HFF-Myc (cell line): ENCODE measurements around the gene TFF1.

ENCODE experiments used
- DNase-seq: peaks from one replicate; pipeline ENCODE4 v3.0.0-alpha.2; 2011; ENCODE audit warnings: low read depth; ENCODE audit errors: extremely low read depth
- H3K4me3 ChIP-seq: replicated peaks from 2 replicates; pipeline ENCODE4 v1.5.1; 2011; ENCODE audit warnings: low read depth, mild to moderate bottlenecking, control low read depth, low read length
- TF ChIP-seq, protein P1 (sequence below): IDR thresholded peaks from 2 replicates; pipeline ENCODE4 v1.5.1; 2012; ENCODE audit warnings: mild to moderate bottlenecking, low read depth, low read length, control low read depth; ENCODE audit errors: missing control alignments

The TFF1 gene

DNA sequence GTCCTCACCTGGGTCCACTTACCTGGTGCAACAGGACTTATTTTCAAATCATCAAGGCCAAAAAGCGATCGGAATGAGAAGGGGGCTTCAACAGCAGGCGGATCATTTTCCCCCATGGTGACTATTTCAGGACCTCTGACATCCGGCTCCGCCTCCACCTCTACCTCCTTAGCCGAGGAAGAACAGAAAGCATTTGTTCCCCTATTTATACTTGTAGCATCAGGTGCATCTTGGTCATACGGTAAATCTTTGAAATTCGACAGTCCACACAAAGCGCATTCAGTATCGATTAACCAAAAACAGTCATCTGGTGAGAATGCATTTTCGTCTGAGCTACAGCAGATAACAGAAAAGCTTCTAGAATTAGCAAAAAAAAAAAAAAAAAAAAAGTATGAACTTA lies 29.0 kb upstream of the TFF1 start:
- H3K4me3 ChIP-seq, result no peak overlapping the region
- TF ChIP-seq, protein P1, sequence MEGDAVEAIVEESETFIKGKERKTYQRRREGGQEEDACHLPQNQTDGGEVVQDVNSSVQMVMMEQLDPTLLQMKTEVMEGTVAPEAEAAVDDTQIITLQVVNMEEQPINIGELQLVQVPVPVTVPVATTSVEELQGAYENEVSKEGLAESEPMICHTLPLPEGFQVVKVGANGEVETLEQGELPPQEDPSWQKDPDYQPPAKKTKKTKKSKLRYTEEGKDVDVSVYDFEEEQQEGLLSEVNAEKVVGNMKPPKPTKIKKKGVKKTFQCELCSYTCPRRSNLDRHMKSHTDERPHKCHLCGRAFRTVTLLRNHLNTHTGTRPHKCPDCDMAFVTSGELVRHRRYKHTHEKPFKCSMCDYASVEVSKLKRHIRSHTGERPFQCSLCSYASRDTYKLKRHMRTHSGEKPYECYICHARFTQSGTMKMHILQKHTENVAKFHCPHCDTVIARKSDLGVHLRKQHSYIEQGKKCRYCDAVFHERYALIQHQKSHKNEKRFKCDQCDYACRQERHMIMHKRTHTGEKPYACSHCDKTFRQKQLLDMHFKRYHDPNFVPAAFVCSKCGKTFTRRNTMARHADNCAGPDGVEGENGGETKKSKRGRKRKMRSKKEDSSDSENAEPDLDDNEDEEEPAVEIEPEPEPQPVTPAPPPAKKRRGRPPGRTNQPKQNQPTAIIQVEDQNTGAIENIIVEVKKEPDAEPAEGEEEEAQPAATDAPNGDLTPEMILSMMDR, result no peak
- DNase-seq, result no peak

GRCh38 chr21:42393443-42393950 lies 27.2 kb upstream of the TFF1 start:
- DNase-seq, result no peak
- TF ChIP-seq, protein P1, result no peak
- H3K4me3 ChIP-seq, result no peak overlapping the region

- DNase-seq, result no peak
- no peak overlapping the region for H3K4me3 ChIP-seq
- TF ChIP-seq, protein P1, result no peak
These were observed 26.6 kb upstream of the TFF1 start for GRCh38 chr21:42392731-42393442.

DNA sequence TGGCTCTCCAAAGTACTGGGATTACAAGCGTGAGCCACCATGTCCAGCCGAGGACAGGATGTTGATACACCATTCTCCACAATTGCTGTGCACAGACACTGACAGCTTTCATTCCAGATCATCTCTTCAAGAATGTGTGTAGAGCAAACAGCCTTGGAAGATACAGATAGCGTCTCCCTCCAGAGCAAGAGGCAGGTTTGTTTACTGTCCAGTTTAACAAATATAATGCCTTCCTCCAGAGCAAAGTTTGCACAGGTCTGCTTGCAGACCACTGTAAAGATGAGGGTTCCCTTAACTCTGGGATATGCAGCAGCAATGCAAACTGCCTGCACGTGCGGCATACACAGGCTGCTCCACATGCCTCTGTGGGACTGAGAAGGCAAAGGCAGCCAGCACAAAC lies 25.0 kb upstream of the TFF1 start:
- no peak for DNase-seq
- TF ChIP-seq, protein P1, result no peak
- no peak overlapping the region for H3K4me3 ChIP-seq

GRCh38 chr21:42390696-42391095 lies 24.4 kb upstream of the TFF1 start:
- TF ChIP-seq, protein P1, result no peak
- H3K4me3 ChIP-seq, result no peak overlapping the region

DNA sequence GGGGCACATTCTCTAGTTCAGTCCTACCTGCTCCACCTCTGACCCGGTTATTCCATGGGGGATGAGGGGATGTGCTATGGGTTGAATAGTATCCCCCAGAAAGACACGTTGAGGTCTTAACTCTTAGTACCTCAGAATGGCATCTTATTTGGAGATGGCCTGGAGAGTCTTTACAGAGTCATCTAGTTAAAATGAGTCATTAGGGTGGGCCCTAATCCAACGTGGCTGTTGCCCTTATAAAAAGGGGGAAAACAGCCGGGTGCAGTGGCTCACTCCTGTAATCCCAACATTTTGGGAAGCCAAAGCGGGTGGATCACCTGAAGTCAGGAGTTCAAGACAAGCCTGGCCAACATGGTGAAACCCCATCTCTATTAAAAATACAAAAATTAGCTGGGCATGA lies 23.9 kb upstream of the TFF1 start:
- TF ChIP-seq, protein P1, result no peak
- H3K4me3 ChIP-seq, result no peak overlapping the region
- no peak for DNase-seq

More at GRCh38 chr21:42390696-42391095, 24.4 kb upstream of the TFF1 start:
- no peak for DNase-seq
